WTC11 (cell line): ENCODE results near the gene JCHAIN. TPM values are rescaled to one million over a fixed set of nuclear protein-coding genes. Genes with fewer than 3 reads are reported as not detected.

ENCODE experiments used
- ATAC-seq: fragments of 200-7000 bp; cut with Tn5 transposase; 2 replicates; pipeline ENCODE4 v1.10.0; 2021; ENCODE audit warnings: mild to moderate bottlenecking, moderate library complexity
- CTCF ChIA-PET: fragments of 300-600 bp; sonication (Branson Sonifier 250); formaldehyde crosslinking; loops from one replicate; lab custom pipeline; 2021; ENCODE audit warnings: antibody characterized with exemption; lab: Charles Lee
- POLR2A ChIA-PET: fragments of 350-600 bp; sonication (Branson Sonifier 250); formaldehyde crosslinking; loops from one replicate; lab custom pipeline; 2021; ENCODE audit warnings: antibody characterized with exemption; lab: Charles Lee
- DNase-seq: peaks from one replicate; pipeline ENCODE4 v3.0.0; 2021; ENCODE audit warnings: low spot score
- H3K27ac Mint-ChIP-seq: 2 replicates; pipeline ENCODE4 v1.8.0; 2021; ENCODE audit warnings: mixed read lengths
- H3K27me3 Mint-ChIP-seq: 2 replicates; pipeline ENCODE4 v1.8.0; 2021; ENCODE audit warnings: low read depth, mild to moderate bottlenecking, moderate library complexity, mixed read lengths
- H3K36me3 Mint-ChIP-seq: 2 replicates; pipeline ENCODE4 v1.8.0; 2021; ENCODE audit warnings: mixed read lengths
- H3K4me1 Mint-ChIP-seq: 2 replicates; pipeline ENCODE4 v1.8.0; 2022; ENCODE audit warnings: mixed read lengths
- H3K4me3 Mint-ChIP-seq: 2 replicates; pipeline ENCODE4 v1.8.0; 2021; ENCODE audit warnings: mild to moderate bottlenecking, moderate library complexity, mixed read lengths
- H3K9me3 Mint-ChIP-seq: 2 replicates; pipeline ENCODE4 v1.8.0; 2021; ENCODE audit warnings: mixed read lengths
- AR ChIP-seq: fragments of 250-450 bp; sonication (Bioruptor Pico); IDR thresholded peaks from 2 replicates; pipeline ENCODE4 v1.9.0; 2021; ENCODE audit warnings: mild to moderate bottlenecking
- ARID4B ChIP-seq: sonication (generic); formaldehyde crosslinking; IDR thresholded peaks from 2 replicates; pipeline ENCODE4 v1.8.0; 2023; ENCODE audit warnings: missing genetic modification reagents, mild to moderate bottlenecking, borderline replicate concordance
- ATF3 ChIP-seq: sonication (generic); formaldehyde crosslinking; conservative IDR thresholded peaks from 2 replicates; pipeline ENCODE4 v1.8.1; 2022; ENCODE audit warnings: mild to moderate bottlenecking, missing genetic modification reagents
- CBFB ChIP-seq: sonication (generic); formaldehyde crosslinking; IDR thresholded peaks from 2 replicates; pipeline ENCODE4 v1.8.1; 2022; ENCODE audit warnings: mild to moderate bottlenecking, low read depth, missing genetic modification reagents
- CREM ChIP-seq: sonication (generic); formaldehyde crosslinking; IDR thresholded peaks from 2 replicates; pipeline ENCODE4 v1.8.1; 2022; ENCODE audit warnings: mild to moderate bottlenecking, missing genetic modification reagents, moderate library complexity
- EMX1 ChIP-seq: fragments of 250-450 bp; sonication (Bioruptor Pico); IDR thresholded peaks from 2 replicates; pipeline ENCODE4 v1.8.0; 2021; ENCODE audit warnings: mild to moderate bottlenecking
- FOXP4 ChIP-seq: sonication (generic); formaldehyde crosslinking; IDR thresholded peaks from 2 replicates; pipeline ENCODE4 v1.8.0; 2022; ENCODE audit warnings: mild to moderate bottlenecking, missing genetic modification reagents
- SP1 ChIP-seq: sonication (generic); formaldehyde crosslinking; conservative IDR thresholded peaks from 2 replicates; pipeline ENCODE4 v1.8.1; 2022; ENCODE audit warnings: missing genetic modification reagents
- ZBTB43 ChIP-seq: sonication (generic); formaldehyde crosslinking; IDR thresholded peaks from 2 replicates; pipeline ENCODE4 v1.8.1; 2023; ENCODE audit warnings: mild to moderate bottlenecking, missing genetic modification reagents
- ZNF138 ChIP-seq: sonication (generic); formaldehyde crosslinking; conservative IDR thresholded peaks from 2 replicates; pipeline ENCODE4 v1.8.1; 2022; ENCODE audit warnings: mild to moderate bottlenecking, moderate library complexity, missing genetic modification reagents
- ZNF396 ChIP-seq: fragments of 250-450 bp; sonication (Bioruptor Pico); IDR thresholded peaks from 2 replicates; pipeline ENCODE4 v1.8.0; 2021; ENCODE audit warnings: mild to moderate bottlenecking, moderate library complexity, borderline replicate concordance
- ZNF416 ChIP-seq: fragments of 250-450 bp; sonication (Bioruptor Pico); IDR thresholded peaks from 2 replicates; pipeline ENCODE4 v1.9.0; 2021; ENCODE audit warnings: mild to moderate bottlenecking, inconsistent platforms
- total RNA-seq: library from RNA; stranded (reverse); gene quantifications from 3 replicates; pipeline ENCODE4 v1.2.3, GENCODE V29; 2021
- TF ChIP-seq, protein P1 (sequence below): fragments of 250-450 bp; sonication (Bioruptor Pico); IDR thresholded peaks from 2 replicates; pipeline ENCODE4 v1.8.0; 2021; ENCODE audit warnings: mild to moderate bottlenecking

JCHAIN gene
- total RNA-seq, 1 experiment from 2014 or later = 0.68 TPM

GRCh38 chr4:70711599-70711998 is 45.3 kb upstream of the JCHAIN start (continued):
- TF ChIP-seq AR (CRISPR knock-in tag) = no peak
- TF ChIP-seq ZNF396 (CRISPR knock-in tag) = no peak
- TF ChIP-seq ZNF416 (CRISPR knock-in tag) = no peak
- TF ChIP-seq ATF3 (CRISPR knock-in tag) = no peak
- TF ChIP-seq EMX1 (CRISPR knock-in tag) = no peak
- TF ChIP-seq ARID4B (CRISPR knock-in tag) = no peak

DNA sequence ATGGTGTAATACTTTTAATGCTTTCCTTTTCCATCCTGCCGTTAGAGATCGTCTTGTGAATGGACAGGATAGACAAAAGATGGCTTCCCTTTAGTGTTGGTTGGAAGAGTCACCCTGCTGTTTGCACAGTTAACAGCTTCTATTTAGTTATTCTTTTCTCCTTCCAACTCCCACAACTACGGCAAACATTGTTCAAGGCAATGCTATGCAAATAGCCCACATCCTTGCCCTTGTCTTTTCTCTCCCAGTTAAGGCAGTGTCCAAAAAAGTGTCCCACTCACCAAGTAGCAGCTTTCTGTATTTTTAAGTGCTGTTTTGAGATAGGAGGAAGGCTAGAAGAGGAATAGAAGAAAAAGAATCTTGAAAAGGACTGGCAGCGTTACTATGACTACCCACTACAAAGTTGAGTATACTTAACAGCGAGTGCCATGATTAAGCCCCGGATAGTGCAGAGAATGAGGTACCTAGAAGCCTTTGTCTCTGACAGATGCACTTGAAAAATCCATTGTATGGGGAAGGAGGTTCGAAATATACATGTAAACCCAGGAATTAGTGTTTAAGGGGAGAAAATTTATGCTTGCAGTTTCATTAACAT is 43.4 kb upstream of the JCHAIN start:
- DNase-seq = no peak

More for the DNA sequence above, 43.4 kb upstream of the JCHAIN start:
- ATAC-seq = no peak
- H3K9me3 Mint-ChIP-seq = no peaks in the 10 kb centered on the region
- H3K36me3 Mint-ChIP-seq = no peaks in the 10 kb centered on the region
- no peak overlapping the region for H3K4me3 Mint-ChIP-seq
- TF ChIP-seq FOXP4 (CRISPR knock-in tag) (no peak), ARID4B (CRISPR knock-in tag) (no peak), CREM (CRISPR knock-in tag) (no peak), ATF3 (CRISPR knock-in tag) (no peak), ZBTB43 (CRISPR knock-in tag) (no peak), SP1 (no peak), CBFB (no peak), ZNF138 (CRISPR knock-in tag) (no peak)
- TF ChIP-seq, protein P1, sequence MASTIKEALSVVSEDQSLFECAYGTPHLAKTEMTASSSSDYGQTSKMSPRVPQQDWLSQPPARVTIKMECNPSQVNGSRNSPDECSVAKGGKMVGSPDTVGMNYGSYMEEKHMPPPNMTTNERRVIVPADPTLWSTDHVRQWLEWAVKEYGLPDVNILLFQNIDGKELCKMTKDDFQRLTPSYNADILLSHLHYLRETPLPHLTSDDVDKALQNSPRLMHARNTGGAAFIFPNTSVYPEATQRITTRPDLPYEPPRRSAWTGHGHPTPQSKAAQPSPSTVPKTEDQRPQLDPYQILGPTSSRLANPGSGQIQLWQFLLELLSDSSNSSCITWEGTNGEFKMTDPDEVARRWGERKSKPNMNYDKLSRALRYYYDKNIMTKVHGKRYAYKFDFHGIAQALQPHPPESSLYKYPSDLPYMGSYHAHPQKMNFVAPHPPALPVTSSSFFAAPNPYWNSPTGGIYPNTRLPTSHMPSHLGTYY (CRISPR knock-in tag) = no peak
- ChIA-PET CTCF (no interaction called here), POLR2A (no interaction called here)
- peaks cover 48% of the 10 kb centered on the region for H3K4me1 Mint-ChIP-seq
- no peaks in the 10 kb centered on the region for H3K27me3 Mint-ChIP-seq
- H3K27ac Mint-ChIP-seq = peak overlapping the region; percentile 13
